Measurements from ENCODE around the gene AUTS2. TPM values are rescaled to one million over a fixed set of nuclear protein-coding genes. Genes with fewer than 3 reads are reported as not detected.

The AUTS2 gene
- total and polyA plus RNA-seq, 10 of the 15 experiments (the other 5 are each of a cell fraction or from before 2014, with no cell fraction given) = 6.4 to 55.6 (median 21.6) TPM

GRCh38 chr7:70480927-70481569 is 882.8 kb downstream of the AUTS2 start:
- ATAC-seq = no peak
- Histone ChIP-seq H4K20me1 (ENCODE audit: control insufficient read depth, insufficient read depth) (no peaks in the 10 kb centered on the region), H3K79me2 (ENCODE audit: control insufficient read depth, insufficient read depth, low read length) (no peaks in the 10 kb centered on the region), H3K36me3 (ENCODE audit: control insufficient read depth in 2 of 2, insufficient read depth in 2 of 2, low read length in 1 of 2) (no peaks in the 10 kb centered on the region), H3K4me3 (no peak overlapping the region), H2AFZ (ENCODE audit: control insufficient read depth, low read depth, low read length) (no peak overlapping the region), H3K4me1 (ENCODE audit: control insufficient read depth, insufficient read depth, low read length) (no peaks in the 10 kb centered on the region), H3K9ac (ENCODE audit: control insufficient read depth, insufficient read depth, low read length) (no peak overlapping the region), H3K27me3 (replicated peaks in 1 of 2; ENCODE audit: control insufficient read depth in 2 of 2, insufficient read depth in 2 of 2, low read length in 1 of 2) (no peaks in the 10 kb centered on the region), H3K27ac (ENCODE audit: control insufficient read depth, insufficient read depth) (no peak overlapping the region), H3K9me3 (replicated peaks; ENCODE audit: control insufficient read depth, insufficient read depth, low read length) (no peaks in the 10 kb centered on the region), H3K4me2 (ENCODE audit: control insufficient read depth, insufficient read depth) (no peak overlapping the region)
- no peak for TF ChIP-seq POLR2AphosphoS2 (IDR thresholded peaks at IDR 0.05; ENCODE audit: low read depth, low read length)
- TF ChIP-seq SIN3A (IDR thresholded peaks at IDR 0.05; ENCODE audit: low read depth, low read length) = no peak
- TF ChIP-seq RCOR1 (conservative IDR thresholded peaks at IDR 0.05; ENCODE audit: low read depth, low read length) = no peak
- TF ChIP-seq RBBP5 (conservative IDR thresholded peaks at IDR 0.05) = no peak
- no peak for TF ChIP-seq ZNF592 (IDR thresholded peaks at IDR 0.05)
- FAIRE-seq = no peak
- CTCF ChIA-PET = no interaction called here
- in situ Hi-C loops (cut with MboI) = no loop called here
- WGBS (ENCODE audit: insufficient coverage, insufficient replicate concordance, low lambda C conversion rate, missing lambda C conversion rate) = 37% methylated on average over 8 of the region's 8 CpGs
- intact Hi-C loops (cut with micrococcal nuclease; ENCODE audit: unreplicated experiment) = no loop called here
- POLR2A ChIA-PET = interaction anchor here (1.0 kb wide), 1 partner anchor 12 kb away, joined by 4 read pairs; no protein-coding TSS in a partner anchor
- DNase-seq (ENCODE audit: low read depth, low spot score) = no peak
- BruUV-seq (replicated peaks) = no TSS peak
- RAD21 ChIA-PET (ENCODE audit: unreplicated experiment) = interaction anchor here (0.7 kb wide), 1 partner anchor 97 kb away, joined by 3 read pairs; no protein-coding TSS in a partner anchor
- SMC1A ChIA-PET (ENCODE audit: uncharacterized antibody, unreplicated experiment) = no interaction called here

Data from GM12878 (cell line).